Smooth muscle cell (in vitro differentiated cells): ENCODE results near the gene ARHGEF16. TPM values are rescaled to one million over a fixed set of nuclear protein-coding genes. Genes with fewer than 3 reads are reported as not detected.

ENCODE experiments used
- DNase-seq: peaks from one replicate; lab custom pipeline; 2025; ENCODE audit not compliant: unreplicated experiment; lab: John Stamatoyannopoulos, UW
- H2AFZ ChIP-seq: fragments of 200-600 bp; sonication (generic); 2 replicates; pipeline ENCODE4 v1.6.0; 2016; ENCODE audit warnings: antibody characterized with exemption, low read depth, mild to moderate bottlenecking
- H3F3A ChIP-seq: fragments of 200-600 bp; sonication (generic); 2 replicates; pipeline ENCODE4 v1.6.0; 2017; ENCODE audit warnings: antibody characterized with exemption, low read depth
- H3K27ac ChIP-seq: fragments of 200-600 bp; sonication (generic); 2 replicates; pipeline ENCODE4 v1.5.1; 2016; ENCODE audit warnings: low read depth, mild to moderate bottlenecking
- H3K27me3 ChIP-seq: fragments of 200-600 bp; sonication (generic); 2 replicates; pipeline ENCODE4 v1.6.1; 2016; ENCODE audit warnings: low read depth, mild to moderate bottlenecking
- H3K36me3 ChIP-seq: fragments of 200-600 bp; sonication (generic); 2 replicates; pipeline ENCODE4 v1.5.1; 2016; ENCODE audit warnings: low read depth
- H3K4me1 ChIP-seq: fragments of 200-600 bp; sonication (generic); 2 replicates; pipeline ENCODE4 v1.5.1; 2016; ENCODE audit warnings: low read depth
- H3K4me2 ChIP-seq: fragments of 200-600 bp; sonication (generic); 2 replicates; pipeline ENCODE4 v1.6.0; 2016; ENCODE audit warnings: mild to moderate bottlenecking
- H3K4me3 ChIP-seq: fragments of 200-600 bp; sonication (generic); 2 replicates; pipeline ENCODE4 v1.5.1; 2016; ENCODE audit warnings: mild to moderate bottlenecking
- H3K79me2 ChIP-seq: fragments of 200-600 bp; sonication (generic); 2 replicates; pipeline ENCODE4 v1.6.0; 2016; ENCODE audit warnings: low read depth, mild to moderate bottlenecking
- H3K9ac ChIP-seq: fragments of 200-600 bp; sonication (generic); 2 replicates; pipeline ENCODE4 v1.6.0; 2016; ENCODE audit warnings: low read depth
- H3K9me3 ChIP-seq: fragments of 200-600 bp; sonication (generic); replicated peaks from 2 replicates; pipeline ENCODE4 v1.5.1; 2016; ENCODE audit warnings: low read depth
- H4K20me1 ChIP-seq: fragments of 200-600 bp; sonication (generic); 2 replicates; pipeline ENCODE4 v1.6.0; 2016; ENCODE audit warnings: low read depth
- WGBS: methylation state at CpG from one replicate; pipeline ENCODE4 v1.1.7; 2016; ENCODE audit warnings: low lambda C conversion rate; 5-methylcytosine and 5-hydroxymethylcytosine counted together
- polyA plus RNA-seq: library from polyadenylated mRNA; unstranded; fragments of >200 nt; fragmentation: Nextera tagmentation; extraction: Ambion mirVana; gene quantifications from 2 replicates; pipeline ENCODE4 v1.2.1, GENCODE V29; 2016
- total RNA-seq: library from RNA; depleted of rRNA; stranded (reverse); fragments of >200 nt; gene quantifications from 2 replicates; pipeline ENCODE4 v1.2.3, GENCODE V29; 2014
- TF ChIP-seq, protein P1 (sequence below): fragments of 200-600 bp; sonication (generic); IDR thresholded peaks from 2 replicates; pipeline ENCODE4 v1.5.1; 2017; ENCODE audit warnings: borderline replicate concordance, mild to moderate bottlenecking, antibody characterized with exemption; ENCODE audit not compliant: insufficient read depth, poor library complexity, severe bottlenecking

The ARHGEF16 gene
- total and polyA plus RNA-seq, 2 experiments from 2014 or later: 4.6 to 6.9 TPM

DNA sequence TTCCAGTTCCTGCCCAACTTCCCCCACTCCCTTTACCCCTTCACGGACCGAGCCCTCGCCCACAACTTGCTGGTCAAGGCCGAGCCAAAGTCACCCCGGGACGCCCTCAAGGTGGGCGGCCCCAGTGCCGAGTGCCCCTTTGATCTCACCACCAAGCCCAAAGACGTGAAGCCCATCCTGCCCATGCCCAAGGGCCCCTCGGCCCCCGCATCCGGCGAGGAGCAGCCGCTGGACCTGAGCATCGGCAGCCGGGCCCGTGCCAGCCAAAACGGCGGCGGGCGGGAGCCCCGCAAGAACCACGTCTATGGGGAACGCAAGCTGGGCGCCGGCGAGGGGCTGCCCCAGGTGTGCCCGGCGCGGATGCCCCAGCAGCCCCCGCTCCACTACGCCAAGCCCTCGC, 42.1 kb upstream of the ARHGEF16 start:
- Histone ChIP-seq H3K9me3 (no peaks in the 10 kb centered on the region), H3K9ac (no peak overlapping the region), H3K4me1 (no peaks in the 10 kb centered on the region), H3F3A (no peaks in the 10 kb centered on the region), H3K27me3 (no peaks in the 10 kb centered on the region), H3K4me2 (no peak overlapping the region), H3K4me3 (no peak overlapping the region), H3K79me2 (no peaks in the 10 kb centered on the region), H4K20me1 (no peaks in the 10 kb centered on the region), H3K27ac (no peak overlapping the region), H2AFZ (no peak overlapping the region), H3K36me3 (no peaks in the 10 kb centered on the region)
- DNase-seq: no peak
- WGBS: 93% methylated on average over 26 of the region's 33 CpGs
- TF ChIP-seq, protein P1, sequence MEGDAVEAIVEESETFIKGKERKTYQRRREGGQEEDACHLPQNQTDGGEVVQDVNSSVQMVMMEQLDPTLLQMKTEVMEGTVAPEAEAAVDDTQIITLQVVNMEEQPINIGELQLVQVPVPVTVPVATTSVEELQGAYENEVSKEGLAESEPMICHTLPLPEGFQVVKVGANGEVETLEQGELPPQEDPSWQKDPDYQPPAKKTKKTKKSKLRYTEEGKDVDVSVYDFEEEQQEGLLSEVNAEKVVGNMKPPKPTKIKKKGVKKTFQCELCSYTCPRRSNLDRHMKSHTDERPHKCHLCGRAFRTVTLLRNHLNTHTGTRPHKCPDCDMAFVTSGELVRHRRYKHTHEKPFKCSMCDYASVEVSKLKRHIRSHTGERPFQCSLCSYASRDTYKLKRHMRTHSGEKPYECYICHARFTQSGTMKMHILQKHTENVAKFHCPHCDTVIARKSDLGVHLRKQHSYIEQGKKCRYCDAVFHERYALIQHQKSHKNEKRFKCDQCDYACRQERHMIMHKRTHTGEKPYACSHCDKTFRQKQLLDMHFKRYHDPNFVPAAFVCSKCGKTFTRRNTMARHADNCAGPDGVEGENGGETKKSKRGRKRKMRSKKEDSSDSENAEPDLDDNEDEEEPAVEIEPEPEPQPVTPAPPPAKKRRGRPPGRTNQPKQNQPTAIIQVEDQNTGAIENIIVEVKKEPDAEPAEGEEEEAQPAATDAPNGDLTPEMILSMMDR: no peak

GRCh38 chr1:3413975-3414710, 40.3 kb upstream of the ARHGEF16 start:
- Histone ChIP-seq H3K79me2 (no peaks in the 10 kb centered on the region), H3K27me3 (no peaks in the 10 kb centered on the region), H3K27ac (no peak overlapping the region), H3F3A (no peaks in the 10 kb centered on the region), H3K4me2 (no peak overlapping the region), H4K20me1 (no peaks in the 10 kb centered on the region), H3K4me1 (no peaks in the 10 kb centered on the region), H3K9me3 (no peaks in the 10 kb centered on the region), H2AFZ (no peak overlapping the region), H3K9ac (no peak overlapping the region), H3K4me3 (no peak overlapping the region), H3K36me3 (no peaks in the 10 kb centered on the region)
- TF ChIP-seq, protein P1: no peak
- DNase-seq: no peak
- 94% methylated on average over 22 of the region's 34 CpGs for WGBS

- Histone ChIP-seq H3F3A (no peaks in the 10 kb centered on the region), H3K36me3 (no peaks in the 10 kb centered on the region), H3K79me2 (no peaks in the 10 kb centered on the region), H4K20me1 (no peaks in the 10 kb centered on the region), H3K27me3 (no peaks in the 10 kb centered on the region), H3K4me3 (no peak overlapping the region), H2AFZ (no peak overlapping the region), H3K9me3 (no peaks in the 10 kb centered on the region), H3K9ac (no peak overlapping the region), H3K4me2 (no peak overlapping the region), H3K27ac (no peak overlapping the region), H3K4me1 (no peaks in the 10 kb centered on the region)
- TF ChIP-seq, protein P1: no peak
- 80% methylated on average over 39 of the region's 39 CpGs for WGBS
- DNase-seq: no peak
Measured at GRCh38 chr1:3415260-3416090, 39.0 kb upstream of the ARHGEF16 start.
